Stimulated activated CD8-positive, alpha-beta memory T cell treated with anti-CD3 and anti-CD28 coated beads, Interleukin-12 subunit alpha, Interleukin-12 subunit beta, amount 100 ng/mL, for 4 hours (primary cell): ENCODE results near the gene MAFG.

ENCODE experiments used
- DNase-seq: peaks from one replicate; pipeline ENCODE4 v3.0.0-alpha.2; 2020; ENCODE audit warnings: low read depth

Gene MAFG

GRCh38 chr17:81939881-81940385 is 12.4 kb upstream of the MAFG start:
- no peak for DNase-seq

- DNase-seq = no peak
These were observed 11.7 kb upstream of the MAFG start for GRCh38 chr17:81939218-81939617.

- DNase-seq = no peak
These were observed 8.2 kb upstream of the MAFG start for GRCh38 chr17:81935709-81936084.

GRCh38 chr17:81934850-81935708 is 7.5 kb upstream of the MAFG start:
- DNase-seq = no peak

- no peak for DNase-seq
These were observed 6.7 kb upstream of the MAFG start for GRCh38 chr17:81934098-81934757.

- no peak for DNase-seq
These were observed 5.7 kb upstream of the MAFG start for GRCh38 chr17:81933178-81933699.

GRCh38 chr17:81932333-81932983 is 4.9 kb upstream of the MAFG start:
- no peak for DNase-seq

- DNase-seq = no peak
These were observed 4.2 kb upstream of the MAFG start for GRCh38 chr17:81931557-81932332.

GRCh38 chr17:81931189-81931556 is 3.6 kb upstream of the MAFG start:
- DNase-seq = no peak

- DNase-seq = no peak
These were observed 2.9 kb upstream of the MAFG start for GRCh38 chr17:81930142-81931125.

GRCh38 chr17:81929253-81930141 is 2.0 kb upstream of the MAFG start:
- no peak for DNase-seq

GRCh38 chr17:81928544-81929252 is 1.2 kb upstream of the MAFG start:
- DNase-seq = no peak

GRCh38 chr17:81927152-81927652 is 333 bp downstream of the MAFG start:
- DNase-seq = no peak

- peak; percentile 53 for DNase-seq
These were observed 934 bp downstream of the MAFG start for GRCh38 chr17:81926451-81927151.

GRCh38 chr17:81925860-81926450 is 1.6 kb downstream of the MAFG start:
- DNase-seq = no peak

GRCh38 chr17:81924557-81925532 is 2.7 kb downstream of the MAFG start:
- no peak for DNase-seq
